ENCODE results near the gene GNS.

DNA sequence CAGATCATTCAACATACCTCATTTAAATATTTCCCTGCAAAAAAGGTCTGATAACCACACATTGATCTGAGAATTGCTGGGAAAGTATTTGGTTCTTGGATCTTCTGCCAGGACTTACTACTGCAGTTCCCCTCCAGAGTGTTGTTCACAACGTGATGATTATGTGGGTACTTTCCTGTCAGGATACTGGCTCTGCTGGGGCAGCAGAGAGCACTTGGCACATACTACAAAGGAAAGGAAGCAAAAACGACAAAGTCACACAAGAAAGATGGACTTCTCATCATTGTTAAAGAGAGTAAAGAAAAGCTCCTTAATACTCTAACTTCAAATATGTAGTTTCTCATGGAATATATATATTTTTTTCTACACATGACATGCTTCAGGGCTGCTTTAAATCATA lies 11.5 kb downstream of the GNS start:
- no peak for TF ChIP-seq CTCF (IDR thresholded peaks at IDR 0.05 in 4 of 5, conservative IDR thresholded peaks at IDR 0.05 in 1 of 5)
- TF ChIP-seq POLR2A (IDR thresholded peaks at IDR 0.05), result no peak
